Measurements from ENCODE around the gene GOLGA8H.
"Not testable (repeated sequence)": the region's sequence is repeated elsewhere in the genome, so short reads cannot be mapped to it uniquely, and the experiment has no call there.

Gene GOLGA8H

GRCh38 chr15:30603796-30604195, at the start of gene GOLGA8H:
GOLGA8H (plus strand) TSS chr15:30604028; CDS start chr15:30604126, 98 bp downstream.
- DNase-seq (ENCODE audit: low read depth in 2 of 2), result not testable (repeated sequence)

GRCh38 chr15:30566949-30567348, 36.9 kb upstream of the GOLGA8H start:
- DNase-seq (ENCODE audit: low read depth in 2 of 2), result not testable (repeated sequence)

- DNase-seq (ENCODE audit: low read depth in 2 of 2), result not testable (repeated sequence)
Measured at GRCh38 chr15:30573012-30573491, 30.8 kb upstream of the GOLGA8H start.

GRCh38 chr15:30579394-30579970, 24.3 kb upstream of the GOLGA8H start:
- not testable (repeated sequence) for DNase-seq (ENCODE audit: low read depth in 2 of 2)

- not testable (repeated sequence) for DNase-seq (ENCODE audit: low read depth in 2 of 2)
Measured at GRCh38 chr15:30580716-30581115, 23.1 kb upstream of the GOLGA8H start.

- DNase-seq (ENCODE audit: low read depth in 2 of 2), result not testable (repeated sequence)
Measured at GRCh38 chr15:30598953-30599352, 4.9 kb upstream of the GOLGA8H start.

GRCh38 chr15:30612271-30612670, 8.4 kb downstream of the GOLGA8H start:
- not testable (repeated sequence) for DNase-seq (ENCODE audit: low read depth in 2 of 2)

- peak; percentile 4 to 9 for DNase-seq (ENCODE audit: low read depth in 2 of 2)
Measured at GRCh38 chr15:30621342-30621741, 17.5 kb downstream of the GOLGA8H start.

- peak; percentile 95 to 96 for DNase-seq (ENCODE audit: low read depth in 2 of 2)
Measured at GRCh38 chr15:30625436-30626193, 21.8 kb downstream of the GOLGA8H start, which contains the start of gene ARHGAP11B. ARHGAP11B (plus strand) TSS chr15:30626128.

- DNase-seq (ENCODE audit: low read depth in 2 of 2), result not testable (repeated sequence)
Measured at GRCh38 chr15:30626194-30626565, 22.4 kb downstream of the GOLGA8H start.

GRCh38 chr15:30626632-30627031, 22.8 kb downstream of the GOLGA8H start:
- not testable (repeated sequence) for DNase-seq (ENCODE audit: low read depth in 2 of 2)

- DNase-seq (ENCODE audit: low read depth in 2 of 2), result no peak
Measured at GRCh38 chr15:30650012-30650929, 46.4 kb downstream of the GOLGA8H start.

GRCh38 chr15:30661154-30661553, 57.3 kb downstream of the GOLGA8H start:
- peak in 1 of 2 experiments; percentile 10 for DNase-seq (ENCODE audit: low read depth in 2 of 2)

Measured in fibroblast of skin of left quadriceps (primary cell).